ACHN (cell line): ENCODE measurements around the gene RSPH9.
"Not testable (repeated sequence)": the region's sequence is repeated elsewhere in the genome, so short reads cannot be mapped to it uniquely, and the experiment has no call there.

ENCODE experiments used
- DNase-seq: peaks from one replicate; pipeline ENCODE4 v3.0.0-alpha.2; 2015
- in situ Hi-C: cut with HindIII; loops from 2 replicates; pipeline ENCODE4 v1.10.0; 2017; ENCODE audit warnings: low sequenced_read_pairs, low pct_ligation_motif_present, low pct_unique_long_range_greater_than_20kb

RSPH9 gene

GRCh38 chr6:43678341-43678740 lies 33.5 kb downstream of the RSPH9 start:
- in situ Hi-C loops = no loop called here
- DNase-seq = no peak

- DNase-seq = no peak
- in situ Hi-C loops = no loop called here
These were observed 34.2 kb downstream of the RSPH9 start for GRCh38 chr6:43679057-43679456.

GRCh38 chr6:43680308-43681200 lies 35.7 kb downstream of the RSPH9 start:
- in situ Hi-C loops = no loop called here
- DNase-seq = no peak

GRCh38 chr6:43681303-43681702 lies 36.5 kb downstream of the RSPH9 start:
- in situ Hi-C loops = no loop called here
- DNase-seq = no peak

- in situ Hi-C loops = no loop called here
These were observed 38.0 kb downstream of the RSPH9 start for GRCh38 chr6:43682724-43683429.

GRCh38 chr6:43683708-43684455 lies 39.0 kb downstream of the RSPH9 start:
- in situ Hi-C loops = no loop called here
- no peak for DNase-seq

More at GRCh38 chr6:43682724-43683429, 38.0 kb downstream of the RSPH9 start:
- DNase-seq = no peak

GRCh38 chr6:43687079-43687436 lies 42.2 kb downstream of the RSPH9 start:
- in situ Hi-C loops = no loop called here
- DNase-seq = no peak

GRCh38 chr6:43687437-43688347 lies 42.9 kb downstream of the RSPH9 start, which contains the start of gene MRPS18A:
TSS of gene MRPS18A (minus strand) at chr6:43687791. CDS start at chr6:43687779, 12 bp downstream.
- in situ Hi-C loops = no loop called here
- peak; percentile 69 for DNase-seq

- no peak for DNase-seq
- in situ Hi-C loops = no loop called here
These were observed 44.6 kb downstream of the RSPH9 start for GRCh38 chr6:43689421-43689820.

GRCh38 chr6:43695215-43695966 lies 50.6 kb downstream of the RSPH9 start:
- no peak for DNase-seq

GRCh38 chr6:43695967-43696291 lies 51.1 kb downstream of the RSPH9 start:
- in situ Hi-C loops = no loop called here
- no peak for DNase-seq

More at GRCh38 chr6:43695215-43695966, 50.6 kb downstream of the RSPH9 start:
- in situ Hi-C loops = no loop called here

GRCh38 chr6:43697421-43697820 lies 52.6 kb downstream of the RSPH9 start:
- in situ Hi-C loops = no loop called here
- no peak for DNase-seq

- in situ Hi-C loops = no loop called here
- no peak for DNase-seq
These were observed 53.9 kb downstream of the RSPH9 start for GRCh38 chr6:43698584-43699349.

- no peak for DNase-seq
- in situ Hi-C loops = no loop called here
These were observed 54.8 kb downstream of the RSPH9 start for GRCh38 chr6:43699564-43700186.

- in situ Hi-C loops, DNase-seq: not testable (repeated sequence)
These were observed 56.2 kb downstream of the RSPH9 start for GRCh38 chr6:43700939-43701560.

- DNase-seq = no peak
- in situ Hi-C loops = no loop called here
These were observed 57.3 kb downstream of the RSPH9 start for GRCh38 chr6:43702171-43702533.
